CD4-positive, alpha-beta T cell (primary cell): ENCODE data around the gene FGF8. TPM values are rescaled to one million over a fixed set of nuclear protein-coding genes. Genes with fewer than 3 reads are reported as not detected.

Experiments
- ATAC-seq: fragments of 200-7000 bp; cut with Tn5 transposase; one replicate; pipeline ENCODE4 v1.10.0; 2022; ENCODE audit warnings: mild to moderate bottlenecking; ENCODE audit not compliant: poor library complexity
- CTCF ChIA-PET: fragments of 350-600 bp; sonication (Branson Sonifier 250); formaldehyde crosslinking; loops from one replicate; lab custom pipeline; 2021; ENCODE audit warnings: antibody characterized with exemption, inconsistent platforms; lab: Charles Lee
- POLR2A ChIA-PET: fragments of 350-600 bp; sonication (Branson Sonifier 250); formaldehyde crosslinking; loops from one replicate; lab custom pipeline; 2021; ENCODE audit warnings: antibody characterized with exemption, inconsistent platforms; lab: Charles Lee
- DNase-seq, 14 experiments: peaks; one replicate each; pipeline ENCODE4 v3.0.0-alpha.2; 2013 to 2020; ENCODE audit warnings: mixed read lengths in 2 of 14
- H3K27ac ChIP-seq, 2 donors: one replicate each; pipeline versions ENCODE4 v1.5.1 to v1.7.0; 2013; ENCODE audit warnings: low read length in 2 of 2, low read depth in 1 of 2, mild to moderate bottlenecking in 1 of 2
- H3K27me3 ChIP-seq, 2 experiments: 1 replicate in 1 of 2; 2 replicates in 1 of 2; pipeline versions ENCODE4 v1.6.1 to v1.7.0; 2013; ENCODE audit warnings: low read length in 2 of 2, control low read depth in 1 of 2, mild to moderate bottlenecking in 1 of 2, moderate library complexity in 1 of 2; ENCODE audit not compliant: insufficient read depth in 2 of 2, control insufficient read depth in 1 of 2
- H3K36me3 ChIP-seq: one replicate; pipeline ENCODE4 v1.6.1; 2013; ENCODE audit warnings: low read length, control low read depth; ENCODE audit not compliant: insufficient read depth
- H3K4me1 ChIP-seq: one replicate; pipeline ENCODE4 v1.6.1; 2013; ENCODE audit warnings: low read length, control low read depth; ENCODE audit not compliant: insufficient read depth
- H3K4me3 ChIP-seq: one replicate; pipeline ENCODE4 v1.5.1; 2013; ENCODE audit warnings: mild to moderate bottlenecking, low read length, moderate library complexity
- H3K9me3 ChIP-seq, 2 experiments: 1 replicate in 1 of 2; 2 replicates in 1 of 2; pipeline versions ENCODE4 v1.6.1 to v1.7.0; 2013; ENCODE audit warnings: low read length in 2 of 2, mild to moderate bottlenecking in 2 of 2, control low read depth in 1 of 2, moderate library complexity in 1 of 2; ENCODE audit not compliant: control insufficient read depth in 1 of 2, insufficient read depth in 1 of 2
- H3K27ac Mint-ChIP-seq: one replicate; pipeline ENCODE4 v1.8.0; 2020; ENCODE audit warnings: mixed read lengths
- H3K27me3 Mint-ChIP-seq: one replicate; pipeline ENCODE4 v1.8.0; 2021; ENCODE audit warnings: mixed read lengths
- H3K36me3 Mint-ChIP-seq: one replicate; pipeline ENCODE4 v1.8.0; 2021; ENCODE audit warnings: low read depth, mixed read lengths
- H3K4me1 Mint-ChIP-seq: one replicate; pipeline ENCODE4 v1.8.0; 2021; ENCODE audit warnings: low read depth, mixed read lengths
- H3K4me3 Mint-ChIP-seq: one replicate; pipeline ENCODE4 v1.8.0; 2020; ENCODE audit warnings: mild to moderate bottlenecking, mixed read lengths
- H3K9me3 Mint-ChIP-seq: one replicate; pipeline ENCODE4 v1.8.0; 2020; ENCODE audit warnings: mixed read lengths
- intact Hi-C, 2 experiments: fragments of 100-400 bp; cut with DNase I in 1 of 2; cut with micrococcal nuclease in 1 of 2; formaldehyde crosslinking; loops; one replicate each; pipeline versions ENCODE4 v1.15.1 to v1.9.0; 2023 to 2025; cut with DNase I, micrococcal nuclease
- total RNA-seq, 174 experiments: library from RNA in 2 of 174; stranded (reverse) in 2 of 174; gene quantifications; one replicate each; pipeline ENCODE4 v1.2.3 and lab custom pipeline; 2021 to 2026
- TF ChIP-seq, protein P1 (sequence below): fragments of 200-600 bp; IDR thresholded peaks from one replicate; pipeline ENCODE4 v1.8.0; 2022; ENCODE audit warnings: antibody characterized with exemption, mild to moderate bottlenecking

Gene FGF8
- total RNA-seq, 2 experiments from 2014 or later = not detected

DNA sequence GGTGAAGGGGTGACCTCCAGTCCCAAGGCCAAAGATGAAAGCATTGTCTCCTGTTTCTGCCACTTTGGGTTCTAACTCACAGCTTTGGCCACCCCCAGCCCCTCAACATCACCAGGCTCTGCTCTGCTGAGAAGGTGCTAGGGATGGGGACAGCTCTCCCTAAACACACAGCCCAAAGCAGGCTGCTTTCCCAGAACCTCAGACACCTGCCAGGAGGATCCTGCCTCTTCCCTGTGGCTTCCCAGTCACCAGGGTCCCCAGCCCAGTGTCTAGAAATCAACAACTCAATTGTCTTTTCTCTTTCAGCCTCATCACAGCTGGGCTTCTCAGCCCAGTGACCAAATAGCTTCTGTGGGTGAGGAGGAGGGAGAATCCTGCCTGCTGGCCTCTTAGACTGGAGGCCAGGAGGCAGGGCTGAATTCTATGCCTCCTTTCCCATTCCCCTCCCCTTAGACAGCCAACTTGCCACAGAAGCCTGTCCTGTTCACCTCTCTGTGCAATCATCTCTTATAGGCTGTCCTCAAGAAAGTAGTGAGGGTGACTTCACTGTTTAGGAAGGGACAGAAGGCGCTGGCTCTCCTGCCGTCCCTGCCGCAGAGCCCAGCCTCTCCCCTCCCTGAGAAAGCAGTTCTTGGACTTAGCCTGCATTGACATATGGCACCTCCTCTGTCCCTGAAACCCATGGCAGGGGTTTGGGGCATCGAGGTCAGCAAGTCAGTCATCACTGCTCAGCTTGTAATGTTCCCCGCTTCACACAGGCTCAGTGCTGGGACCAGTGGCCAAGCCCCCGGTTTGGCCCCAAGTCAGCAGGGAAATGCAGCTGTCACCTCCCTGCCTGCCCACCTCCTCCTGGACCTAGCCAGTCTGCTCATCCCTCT, 3.7 kb downstream of the FGF8 start:
- Mint-ChIP-seq H3K4me1 (peaks cover 14% of the 10 kb centered on the region), H3K36me3 (no peaks in the 10 kb centered on the region), H3K27ac (no peak overlapping the region), H3K4me3 (no peak overlapping the region), H3K9me3 (no peaks in the 10 kb centered on the region), H3K27me3 (peaks cover 56% of the 10 kb centered on the region)
- peaks cover 0 to 24% of the 10 kb centered on the region in 2 experiments for H3K9me3 ChIP-seq
- peaks cover 50 to 66% of the 10 kb centered on the region in 2 experiments for H3K27me3 ChIP-seq
- H3K4me1 ChIP-seq = peaks cover 26% of the 10 kb centered on the region
- DNase-seq = no peak
- ATAC-seq = no peak
- CTCF ChIA-PET = interaction anchor here (1.0 kb wide), 1 partner anchor 8 kb away, joined by 8 read pairs; no protein-coding TSS in a partner anchor
- H3K36me3 ChIP-seq = no peaks in the 10 kb centered on the region
- no peak overlapping the region for H3K27ac ChIP-seq
- TF ChIP-seq, protein P1, sequence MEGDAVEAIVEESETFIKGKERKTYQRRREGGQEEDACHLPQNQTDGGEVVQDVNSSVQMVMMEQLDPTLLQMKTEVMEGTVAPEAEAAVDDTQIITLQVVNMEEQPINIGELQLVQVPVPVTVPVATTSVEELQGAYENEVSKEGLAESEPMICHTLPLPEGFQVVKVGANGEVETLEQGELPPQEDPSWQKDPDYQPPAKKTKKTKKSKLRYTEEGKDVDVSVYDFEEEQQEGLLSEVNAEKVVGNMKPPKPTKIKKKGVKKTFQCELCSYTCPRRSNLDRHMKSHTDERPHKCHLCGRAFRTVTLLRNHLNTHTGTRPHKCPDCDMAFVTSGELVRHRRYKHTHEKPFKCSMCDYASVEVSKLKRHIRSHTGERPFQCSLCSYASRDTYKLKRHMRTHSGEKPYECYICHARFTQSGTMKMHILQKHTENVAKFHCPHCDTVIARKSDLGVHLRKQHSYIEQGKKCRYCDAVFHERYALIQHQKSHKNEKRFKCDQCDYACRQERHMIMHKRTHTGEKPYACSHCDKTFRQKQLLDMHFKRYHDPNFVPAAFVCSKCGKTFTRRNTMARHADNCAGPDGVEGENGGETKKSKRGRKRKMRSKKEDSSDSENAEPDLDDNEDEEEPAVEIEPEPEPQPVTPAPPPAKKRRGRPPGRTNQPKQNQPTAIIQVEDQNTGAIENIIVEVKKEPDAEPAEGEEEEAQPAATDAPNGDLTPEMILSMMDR = no peak
- POLR2A ChIA-PET = no interaction called here
- H3K4me3 ChIP-seq = no peak overlapping the region
- intact Hi-C loops = no loop called here

DNA sequence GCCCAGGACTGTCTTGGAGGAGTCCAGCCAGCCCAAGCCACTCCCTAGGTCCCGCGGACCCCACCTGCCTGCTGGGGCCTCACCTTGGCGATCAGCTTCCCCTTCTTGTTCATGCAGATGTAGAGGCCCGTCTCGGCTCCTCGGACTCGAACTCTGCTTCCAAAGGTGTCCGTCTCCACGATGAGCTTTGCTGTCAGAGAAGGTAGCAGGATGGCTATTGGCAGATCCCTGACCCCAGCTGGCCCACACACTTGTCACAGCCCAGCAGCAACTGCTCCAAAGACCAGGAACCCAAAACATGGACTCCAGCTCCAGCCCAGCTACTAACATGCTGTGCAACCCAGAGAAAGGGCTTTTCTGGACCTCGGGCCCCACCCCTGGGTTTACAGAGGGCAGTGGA, 4.5 kb downstream of the FGF8 start:
- Mint-ChIP-seq H3K4me1 (peaks cover 14% of the 10 kb centered on the region), H3K9me3 (no peaks in the 10 kb centered on the region), H3K27ac (no peak overlapping the region), H3K27me3 (peaks cover 58% of the 10 kb centered on the region), H3K4me3 (no peak overlapping the region), H3K36me3 (no peaks in the 10 kb centered on the region)
- Histone ChIP-seq H3K27me3 (peaks cover 43 to 58% of the 10 kb centered on the region in 2 experiments), H3K4me1 (peaks cover 22% of the 10 kb centered on the region), H3K36me3 (no peaks in the 10 kb centered on the region), H3K27ac (no peak overlapping the region), H3K9me3 (peaks cover 0 to 24% of the 10 kb centered on the region in 2 experiments), H3K4me3 (no peak overlapping the region)
- intact Hi-C loops = no loop called here
- POLR2A ChIA-PET = no interaction called here
- CTCF ChIA-PET = interaction anchor here (1.0 kb wide), 1 partner anchor 9 kb away, joined by 8 read pairs; no protein-coding TSS in a partner anchor
- TF ChIP-seq, protein P1 = no peak
- DNase-seq (no peak), ATAC-seq (no peak)

DNA sequence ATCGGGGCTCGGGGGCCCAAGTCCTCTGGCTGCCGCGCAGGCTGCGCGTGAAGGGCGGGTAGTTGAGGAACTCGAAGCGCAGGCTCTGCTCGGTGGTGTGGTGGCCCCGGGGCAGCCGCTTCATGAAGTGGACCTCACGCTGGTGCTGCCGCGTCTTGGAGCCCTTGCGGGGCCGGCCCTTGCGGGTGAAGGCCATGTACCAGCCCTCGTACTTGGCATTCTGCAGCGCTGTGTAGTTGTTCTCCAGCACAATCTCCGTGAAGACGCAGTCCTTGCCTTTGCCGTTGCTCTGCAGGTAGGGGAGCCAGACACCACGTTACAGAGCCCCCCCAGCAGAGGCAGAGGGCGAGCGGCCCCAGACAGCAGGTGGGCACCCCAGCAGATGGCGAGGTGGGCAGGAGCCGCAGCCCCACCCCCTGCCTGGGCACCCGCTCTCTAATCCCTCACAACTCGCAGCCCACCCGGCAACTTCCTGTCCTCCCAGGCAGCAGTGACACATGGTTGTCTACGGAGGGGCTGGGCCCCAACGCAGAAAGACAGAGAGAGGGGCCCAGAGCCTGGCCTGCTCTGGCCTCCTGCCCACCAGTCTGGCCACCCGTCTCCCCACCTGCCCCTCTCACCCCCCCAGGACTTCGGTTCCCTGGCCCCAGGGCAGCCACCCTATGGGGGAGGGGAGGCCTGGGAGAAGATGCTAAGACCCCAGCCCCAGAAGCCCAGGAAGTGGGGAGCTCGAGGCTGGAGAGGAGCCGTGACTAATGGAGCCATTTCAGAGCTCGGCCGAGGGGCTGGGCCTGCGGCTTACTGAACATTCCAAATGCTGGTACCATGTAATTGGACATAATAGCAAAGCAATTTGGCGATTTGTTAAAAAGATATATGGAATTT, 5.3 kb downstream of the FGF8 start:
- no peaks in the 10 kb centered on the region for H3K36me3 Mint-ChIP-seq
- H3K27ac ChIP-seq = no peak overlapping the region
- ChIA-PET POLR2A (no interaction called here), CTCF (no interaction called here)
- TF ChIP-seq, protein P1 = no peak
- ATAC-seq (no peak), DNase-seq (no peak)
- H3K27ac Mint-ChIP-seq = no peak overlapping the region
- intact Hi-C loops = no loop called here
- H3K4me1 ChIP-seq = peaks cover 21% of the 10 kb centered on the region
- H3K4me3 Mint-ChIP-seq = no peak overlapping the region
- H3K4me3 ChIP-seq = no peak overlapping the region
- peaks cover 43 to 56% of the 10 kb centered on the region in 2 experiments for H3K27me3 ChIP-seq
- H3K9me3 ChIP-seq = peaks cover 0 to 24% of the 10 kb centered on the region in 2 experiments
- H3K9me3 Mint-ChIP-seq = no peaks in the 10 kb centered on the region
- H3K27me3 Mint-ChIP-seq = peaks cover 63% of the 10 kb centered on the region
- H3K4me1 Mint-ChIP-seq = peaks cover 14% of the 10 kb centered on the region
- H3K36me3 ChIP-seq = no peaks in the 10 kb centered on the region
